ENCODE results near the gene ORMDL1. TPM values are rescaled to one million over a fixed set of nuclear protein-coding genes. Genes with fewer than 3 reads are reported as not detected.

Gene ORMDL1
- polyA plus RNA-seq, 1 donor (not counting 4 experiments of a cell fraction or from before 2014, with no cell fraction given): 86.2 TPM

- Histone ChIP-seq H3K36me3 (ENCODE audit: control insufficient read depth in 2 of 2, extremely low read depth in 1 of 2, insufficient read depth in 2 of 2, low read length in 2 of 2) (no peaks in the 10 kb centered on the region), H4K20me1 (ENCODE audit: control insufficient read depth, extremely low read depth, insufficient read depth, low read length) (no peaks in the 10 kb centered on the region), H3K9ac (ENCODE audit: control insufficient read depth, extremely low read depth, insufficient read depth, low read length) (no peak overlapping the region), H2AFZ (ENCODE audit: control insufficient read depth, low read length) (no peak overlapping the region), H3K4me3 (ENCODE audit: control insufficient read depth in 2 of 3, extremely low read depth in 1 of 3, insufficient read depth in 2 of 3, low read depth in 1 of 3, low read length in 3 of 3) (no peak overlapping the region), H3K4me1 (ENCODE audit: control insufficient read depth, extremely low read depth, insufficient read depth, low read length) (no peaks in the 10 kb centered on the region), H3K27me3 (ENCODE audit: control insufficient read depth, extremely low read depth, insufficient read depth, low read length) (no peaks in the 10 kb centered on the region), H3K9me1 (ENCODE audit: control insufficient read depth, extremely low read depth, insufficient read depth, low read length) (no peaks in the 10 kb centered on the region), H3K27ac (ENCODE audit: control insufficient read depth, insufficient read depth, low read length) (no peak overlapping the region), H3K4me2 (ENCODE audit: control insufficient read depth, extremely low read depth, insufficient read depth, low read depth, low read length) (no peak overlapping the region), H3K79me2 (ENCODE audit: control insufficient read depth, insufficient read depth, low read length) (no peaks in the 10 kb centered on the region), H3K9me3 (ENCODE audit: control insufficient read depth, low read depth, low read length) (no peaks in the 10 kb centered on the region)
- no peak for DNase-seq (ENCODE audit: low read depth, low spot score)
- dilution Hi-C loops (cut with MboI; ENCODE audit: extremely low pct_ligation_motif_present, low sequenced_read_pairs): no loop called here
- FAIRE-seq: no peak
- TF ChIP-seq CTCF (optimal IDR thresholded peaks at IDR 0.05 in 1 of 3, IDR thresholded peaks at IDR 0.05 in 1 of 3, conservative IDR thresholded peaks at IDR 0.05 in 1 of 3; ENCODE audit: extremely low read depth in 1 of 3, insufficient read depth in 2 of 3, low read length in 3 of 3) (no peak), EZH2 (IDR thresholded peaks at IDR 0.05; ENCODE audit: low read length) (no peak)
Measured at GRCh38 chr2:189726849-189727248, 57.3 kb downstream of the ORMDL1 start.

DNA sequence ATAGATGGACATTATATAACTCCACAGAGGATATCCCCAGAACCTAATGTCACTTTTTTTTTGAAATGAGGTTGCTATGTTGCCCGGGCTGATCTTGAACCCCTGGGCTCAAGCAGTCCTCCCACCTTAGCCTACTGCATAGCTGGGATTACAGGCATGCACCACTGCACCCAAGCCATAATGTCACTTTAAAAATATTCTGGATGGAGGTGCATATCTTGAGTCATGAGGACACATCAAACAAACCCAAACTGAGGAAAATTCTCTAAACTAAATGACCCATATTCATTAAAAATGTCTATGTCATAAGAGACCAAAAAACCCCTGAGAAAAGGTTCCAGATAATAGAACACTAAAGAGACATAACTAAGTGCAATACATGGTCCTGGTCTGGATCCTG, 57.9 kb downstream of the ORMDL1 start:
- no peaks in the 10 kb centered on the region for H3K9me3 ChIP-seq (ENCODE audit: control insufficient read depth, low read depth, low read length)
- TF ChIP-seq CTCF (optimal IDR thresholded peaks at IDR 0.05 in 1 of 3, IDR thresholded peaks at IDR 0.05 in 1 of 3, conservative IDR thresholded peaks at IDR 0.05 in 1 of 3; ENCODE audit: extremely low read depth in 1 of 3, insufficient read depth in 2 of 3, low read length in 3 of 3) (no peak), EZH2 (IDR thresholded peaks at IDR 0.05; ENCODE audit: low read length) (no peak)
- no peak overlapping the region for H3K4me3 ChIP-seq (ENCODE audit: control insufficient read depth in 2 of 3, extremely low read depth in 1 of 3, insufficient read depth in 2 of 3, low read depth in 1 of 3, low read length in 3 of 3)
- no peak overlapping the region for H3K27ac ChIP-seq (ENCODE audit: control insufficient read depth, insufficient read depth, low read length)
- H3K9ac ChIP-seq (ENCODE audit: control insufficient read depth, extremely low read depth, insufficient read depth, low read length): no peak overlapping the region
- no peak overlapping the region for H2AFZ ChIP-seq (ENCODE audit: control insufficient read depth, low read length)
- H3K4me1 ChIP-seq (ENCODE audit: control insufficient read depth, extremely low read depth, insufficient read depth, low read length): no peaks in the 10 kb centered on the region
- FAIRE-seq (no peak), DNase-seq (ENCODE audit: low read depth, low spot score) (no peak)
- no peaks in the 10 kb centered on the region for H3K27me3 ChIP-seq (ENCODE audit: control insufficient read depth, extremely low read depth, insufficient read depth, low read length)
- no peaks in the 10 kb centered on the region for H4K20me1 ChIP-seq (ENCODE audit: control insufficient read depth, extremely low read depth, insufficient read depth, low read length)
- no peak overlapping the region for H3K4me2 ChIP-seq (ENCODE audit: control insufficient read depth, extremely low read depth, insufficient read depth, low read depth, low read length)
- no peaks in the 10 kb centered on the region for H3K79me2 ChIP-seq (ENCODE audit: control insufficient read depth, insufficient read depth, low read length)
- no peaks in the 10 kb centered on the region for H3K9me1 ChIP-seq (ENCODE audit: control insufficient read depth, extremely low read depth, insufficient read depth, low read length)
- dilution Hi-C loops (cut with MboI; ENCODE audit: extremely low pct_ligation_motif_present, low sequenced_read_pairs): no loop called here
- no peaks in the 10 kb centered on the region for H3K36me3 ChIP-seq (ENCODE audit: control insufficient read depth in 2 of 2, extremely low read depth in 1 of 2, insufficient read depth in 2 of 2, low read length in 2 of 2)

Measured in keratinocyte (primary cell).